ENCODE results near the gene TSPAN7.

Gene TSPAN7

GRCh38 chrX:38649674-38650647, 88.6 kb downstream of the TSPAN7 start:
- Mint-ChIP-seq H3K4me1 (no peaks in the 10 kb centered on the region), H3K27ac (no peak overlapping the region), H3K36me3 (no peaks in the 10 kb centered on the region), H3K9me3 (no peaks in the 10 kb centered on the region), H3K4me3 (no peak overlapping the region), H3K27me3 (no peaks in the 10 kb centered on the region)
- no peak for ATAC-seq

- no peaks in the 10 kb centered on the region for H3K9me3 Mint-ChIP-seq
- no peaks in the 10 kb centered on the region for H3K36me3 Mint-ChIP-seq
- H3K27me3 Mint-ChIP-seq: no peaks in the 10 kb centered on the region
- H3K4me3 Mint-ChIP-seq: no peak overlapping the region
- H3K27ac Mint-ChIP-seq: no peak overlapping the region
- H3K4me1 Mint-ChIP-seq: no peaks in the 10 kb centered on the region
- ATAC-seq: no peak
Measured at GRCh38 chrX:38651625-38652601, 90.6 kb downstream of the TSPAN7 start.

- Mint-ChIP-seq H3K36me3 (no peaks in the 10 kb centered on the region), H3K4me3 (no peak overlapping the region), H3K27me3 (no peaks in the 10 kb centered on the region), H3K27ac (no peak overlapping the region), H3K9me3 (no peaks in the 10 kb centered on the region), H3K4me1 (no peaks in the 10 kb centered on the region)
- no peak for ATAC-seq
Measured at GRCh38 chrX:38652934-38653442, 91.6 kb downstream of the TSPAN7 start.

- no peak overlapping the region for H3K4me3 Mint-ChIP-seq
- ATAC-seq: no peak
- H3K9me3 Mint-ChIP-seq: no peaks in the 10 kb centered on the region
- no peaks in the 10 kb centered on the region for H3K4me1 Mint-ChIP-seq
- H3K36me3 Mint-ChIP-seq: no peaks in the 10 kb centered on the region
- no peaks in the 10 kb centered on the region for H3K27me3 Mint-ChIP-seq
- H3K27ac Mint-ChIP-seq: no peak overlapping the region
Measured at GRCh38 chrX:38654302-38654701, 93.0 kb downstream of the TSPAN7 start.

GRCh38 chrX:38656350-38656915, 95.1 kb downstream of the TSPAN7 start:
- no peaks in the 10 kb centered on the region for H3K9me3 Mint-ChIP-seq
- no peak overlapping the region for H3K4me3 Mint-ChIP-seq
- no peaks in the 10 kb centered on the region for H3K27me3 Mint-ChIP-seq
- H3K36me3 Mint-ChIP-seq: no peaks in the 10 kb centered on the region
- no peak overlapping the region for H3K27ac Mint-ChIP-seq
- no peak for ATAC-seq
- no peaks in the 10 kb centered on the region for H3K4me1 Mint-ChIP-seq

- Mint-ChIP-seq H3K27me3 (no peaks in the 10 kb centered on the region), H3K9me3 (no peaks in the 10 kb centered on the region), H3K36me3 (no peaks in the 10 kb centered on the region), H3K4me3 (no peak overlapping the region), H3K27ac (no peak overlapping the region), H3K4me1 (no peaks in the 10 kb centered on the region)
- no peak for ATAC-seq
Measured at GRCh38 chrX:38657562-38657961, 96.2 kb downstream of the TSPAN7 start.

GRCh38 chrX:38660395-38661102, 99.2 kb downstream of the TSPAN7 start:
- no peaks in the 10 kb centered on the region for H3K36me3 Mint-ChIP-seq
- H3K4me1 Mint-ChIP-seq: no peaks in the 10 kb centered on the region
- no peak for ATAC-seq
- H3K27ac Mint-ChIP-seq: no peak overlapping the region
- no peaks in the 10 kb centered on the region for H3K9me3 Mint-ChIP-seq
- H3K27me3 Mint-ChIP-seq: no peaks in the 10 kb centered on the region
- no peak overlapping the region for H3K4me3 Mint-ChIP-seq

GRCh38 chrX:38661103-38661441, 99.7 kb downstream of the TSPAN7 start:
- Mint-ChIP-seq H3K36me3 (no peaks in the 10 kb centered on the region), H3K27me3 (no peaks in the 10 kb centered on the region), H3K27ac (no peak overlapping the region), H3K4me3 (no peak overlapping the region), H3K4me1 (no peaks in the 10 kb centered on the region), H3K9me3 (no peaks in the 10 kb centered on the region)
- ATAC-seq: no peak

- Mint-ChIP-seq H3K4me1 (no peaks in the 10 kb centered on the region), H3K27ac (no peak overlapping the region), H3K4me3 (no peak overlapping the region), H3K36me3 (no peaks in the 10 kb centered on the region), H3K9me3 (no peaks in the 10 kb centered on the region), H3K27me3 (no peaks in the 10 kb centered on the region)
- no peak for ATAC-seq
Measured at GRCh38 chrX:38661561-38661960, 100.2 kb downstream of the TSPAN7 start.

GRCh38 chrX:38662640-38663039, 101.3 kb downstream of the TSPAN7 start:
- H3K27ac Mint-ChIP-seq: no peak overlapping the region
- H3K27me3 Mint-ChIP-seq: no peaks in the 10 kb centered on the region
- H3K4me1 Mint-ChIP-seq: no peaks in the 10 kb centered on the region
- H3K36me3 Mint-ChIP-seq: no peaks in the 10 kb centered on the region
- H3K9me3 Mint-ChIP-seq: no peaks in the 10 kb centered on the region
- H3K4me3 Mint-ChIP-seq: no peak overlapping the region
- ATAC-seq: no peak

- Mint-ChIP-seq H3K27me3 (no peaks in the 10 kb centered on the region), H3K9me3 (no peaks in the 10 kb centered on the region), H3K4me3 (no peak overlapping the region), H3K4me1 (no peaks in the 10 kb centered on the region), H3K36me3 (no peaks in the 10 kb centered on the region), H3K27ac (no peak overlapping the region)
- no peak for ATAC-seq
Measured at GRCh38 chrX:38664285-38664684, 102.9 kb downstream of the TSPAN7 start.

- no peaks in the 10 kb centered on the region for H3K36me3 Mint-ChIP-seq
- no peak overlapping the region for H3K4me3 Mint-ChIP-seq
- H3K9me3 Mint-ChIP-seq: no peaks in the 10 kb centered on the region
- H3K27me3 Mint-ChIP-seq: no peaks in the 10 kb centered on the region
- no peak overlapping the region for H3K27ac Mint-ChIP-seq
- no peaks in the 10 kb centered on the region for H3K4me1 Mint-ChIP-seq
- ATAC-seq: no peak
Measured at GRCh38 chrX:38666909-38667308, 105.6 kb downstream of the TSPAN7 start.

- no peak for ATAC-seq
- Mint-ChIP-seq H3K27ac (no peak overlapping the region), H3K36me3 (no peaks in the 10 kb centered on the region), H3K4me1 (no peaks in the 10 kb centered on the region), H3K4me3 (no peak overlapping the region), H3K27me3 (no peaks in the 10 kb centered on the region), H3K9me3 (no peaks in the 10 kb centered on the region)
Measured at GRCh38 chrX:38668771-38669170, 107.4 kb downstream of the TSPAN7 start.

GRCh38 chrX:38669428-38669827, 108.1 kb downstream of the TSPAN7 start:
- H3K4me1 Mint-ChIP-seq: no peaks in the 10 kb centered on the region

More at GRCh38 chrX:38669428-38669827, 108.1 kb downstream of the TSPAN7 start:
- Mint-ChIP-seq H3K4me3 (no peak overlapping the region), H3K9me3 (no peaks in the 10 kb centered on the region), H3K27me3 (no peaks in the 10 kb centered on the region), H3K27ac (no peak overlapping the region), H3K36me3 (no peaks in the 10 kb centered on the region)
- no peak for ATAC-seq
